Measurements from ENCODE around the gene TTC6. TPM values are rescaled to one million over a fixed set of nuclear protein-coding genes. Genes with fewer than 3 reads are reported as not detected.
A peak's percentile ranks its signal among the peaks of the same experiment; 100 is the strongest.

The TTC6 gene
- polyA plus RNA-seq, 2 of the 4 experiments (the other 2 are of a cell fraction): 0.41 to 1.7 TPM

GRCh38 chr14:37586797-37587130 lies 8.7 kb upstream of the TTC6 start:
- POLR2A ChIA-PET: no interaction called here

GRCh38 chr14:37587131-37587803 lies 8.2 kb upstream of the TTC6 start:
- CTCF ChIA-PET: no interaction called here
- H3K4me3 ChIP-seq: peak overlapping the region; percentile 60
- peak overlapping the region; percentile 95 for H3K4me2 ChIP-seq
- H3K27ac ChIP-seq: peak overlapping the region; percentile 84 to 89
- ATAC-seq: no peak
- FAIRE-seq: no peak
- H3K4me1 ChIP-seq: peaks cover 27% of the 10 kb centered on the region
- TF ChIP-seq, protein P1, sequence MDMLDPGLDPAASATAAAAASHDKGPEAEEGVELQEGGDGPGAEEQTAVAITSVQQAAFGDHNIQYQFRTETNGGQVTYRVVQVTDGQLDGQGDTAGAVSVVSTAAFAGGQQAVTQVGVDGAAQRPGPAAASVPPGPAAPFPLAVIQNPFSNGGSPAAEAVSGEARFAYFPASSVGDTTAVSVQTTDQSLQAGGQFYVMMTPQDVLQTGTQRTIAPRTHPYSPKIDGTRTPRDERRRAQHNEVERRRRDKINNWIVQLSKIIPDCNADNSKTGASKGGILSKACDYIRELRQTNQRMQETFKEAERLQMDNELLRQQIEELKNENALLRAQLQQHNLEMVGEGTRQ (IDR thresholded peaks at IDR 0.05): no peak
- no peak for TF ChIP-seq EHMT2 (IDR thresholded peaks at IDR 0.05; ENCODE audit: low read depth)
- no peak for TF ChIP-seq RCOR1 (IDR thresholded peaks at IDR 0.05; ENCODE audit: low read depth, low read length)
- TF ChIP-seq HOXB13 (CRISPR knock-in tag; IDR thresholded peaks at IDR 0.05; ENCODE audit: low read depth): no peak
- no peak for TF ChIP-seq EP300 (IDR thresholded peaks at IDR 0.05)
- TF ChIP-seq PBX3 (IDR thresholded peaks at IDR 0.05): no peak
- TF ChIP-seq RNF2 (IDR thresholded peaks at IDR 0.05; ENCODE audit: borderline replicate concordance, low read depth): no peak
- TF ChIP-seq RARB (CRISPR knock-in tag; IDR thresholded peaks at IDR 0.05): no peak
- no peak for TF ChIP-seq FOSB (CRISPR knock-in tag; IDR thresholded peaks at IDR 0.05)
- TF ChIP-seq ZNF302 (CRISPR knock-in tag; IDR thresholded peaks at IDR 0.05): no peak
- TF ChIP-seq, protein P2, sequence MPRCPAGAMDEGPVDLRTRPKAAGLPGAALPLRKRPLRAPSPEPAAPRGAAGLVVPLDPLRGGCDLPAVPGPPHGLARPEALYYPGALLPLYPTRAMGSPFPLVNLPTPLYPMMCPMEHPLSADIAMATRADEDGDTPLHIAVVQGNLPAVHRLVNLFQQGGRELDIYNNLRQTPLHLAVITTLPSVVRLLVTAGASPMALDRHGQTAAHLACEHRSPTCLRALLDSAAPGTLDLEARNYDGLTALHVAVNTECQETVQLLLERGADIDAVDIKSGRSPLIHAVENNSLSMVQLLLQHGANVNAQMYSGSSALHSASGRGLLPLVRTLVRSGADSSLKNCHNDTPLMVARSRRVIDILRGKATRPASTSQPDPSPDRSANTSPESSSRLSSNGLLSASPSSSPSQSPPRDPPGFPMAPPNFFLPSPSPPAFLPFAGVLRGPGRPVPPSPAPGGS (IDR thresholded peaks at IDR 0.05): no peak
- TF ChIP-seq, protein P3, sequence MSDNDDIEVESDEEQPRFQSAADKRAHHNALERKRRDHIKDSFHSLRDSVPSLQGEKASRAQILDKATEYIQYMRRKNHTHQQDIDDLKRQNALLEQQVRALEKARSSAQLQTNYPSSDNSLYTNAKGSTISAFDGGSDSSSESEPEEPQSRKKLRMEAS (IDR thresholded peaks at IDR 0.05): no peak
- no peak for TF ChIP-seq MYC (IDR thresholded peaks at IDR 0.05; ENCODE audit: borderline replicate concordance, low read length)
- 39% methylated on average over 4 of the region's 4 CpGs for WGBS (ENCODE audit: missing lambda C conversion rate)
- H3K9me3 ChIP-seq: no peaks in the 10 kb centered on the region
- no peak for DNase-seq (ENCODE audit: low read depth in 1 of 2, low spot score in 1 of 2)
- POLR2A ChIA-PET: no interaction called here

More at GRCh38 chr14:37586797-37587130, 8.7 kb upstream of the TTC6 start:
- WGBS (ENCODE audit: missing lambda C conversion rate): 24% methylated on average over 1 of the region's 1 CpG
- DNase-seq (ENCODE audit: low read depth in 1 of 2, low spot score in 1 of 2) (no peak), ATAC-seq (no peak), FAIRE-seq (no peak)
- TF ChIP-seq MAFK (IDR thresholded peaks at IDR 0.05; ENCODE audit: partially characterized antibody): no peak
- TF ChIP-seq, protein P4, sequence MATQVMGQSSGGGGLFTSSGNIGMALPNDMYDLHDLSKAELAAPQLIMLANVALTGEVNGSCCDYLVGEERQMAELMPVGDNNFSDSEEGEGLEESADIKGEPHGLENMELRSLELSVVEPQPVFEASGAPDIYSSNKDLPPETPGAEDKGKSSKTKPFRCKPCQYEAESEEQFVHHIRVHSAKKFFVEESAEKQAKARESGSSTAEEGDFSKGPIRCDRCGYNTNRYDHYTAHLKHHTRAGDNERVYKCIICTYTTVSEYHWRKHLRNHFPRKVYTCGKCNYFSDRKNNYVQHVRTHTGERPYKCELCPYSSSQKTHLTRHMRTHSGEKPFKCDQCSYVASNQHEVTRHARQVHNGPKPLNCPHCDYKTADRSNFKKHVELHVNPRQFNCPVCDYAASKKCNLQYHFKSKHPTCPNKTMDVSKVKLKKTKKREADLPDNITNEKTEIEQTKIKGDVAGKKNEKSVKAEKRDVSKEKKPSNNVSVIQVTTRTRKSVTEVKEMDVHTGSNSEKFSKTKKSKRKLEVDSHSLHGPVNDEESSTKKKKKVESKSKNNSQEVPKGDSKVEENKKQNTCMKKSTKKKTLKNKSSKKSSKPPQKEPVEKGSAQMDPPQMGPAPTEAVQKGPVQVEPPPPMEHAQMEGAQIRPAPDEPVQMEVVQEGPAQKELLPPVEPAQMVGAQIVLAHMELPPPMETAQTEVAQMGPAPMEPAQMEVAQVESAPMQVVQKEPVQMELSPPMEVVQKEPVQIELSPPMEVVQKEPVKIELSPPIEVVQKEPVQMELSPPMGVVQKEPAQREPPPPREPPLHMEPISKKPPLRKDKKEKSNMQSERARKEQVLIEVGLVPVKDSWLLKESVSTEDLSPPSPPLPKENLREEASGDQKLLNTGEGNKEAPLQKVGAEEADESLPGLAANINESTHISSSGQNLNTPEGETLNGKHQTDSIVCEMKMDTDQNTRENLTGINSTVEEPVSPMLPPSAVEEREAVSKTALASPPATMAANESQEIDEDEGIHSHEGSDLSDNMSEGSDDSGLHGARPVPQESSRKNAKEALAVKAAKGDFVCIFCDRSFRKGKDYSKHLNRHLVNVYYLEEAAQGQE (IDR thresholded peaks at IDR 0.05): no peak
- TF ChIP-seq CBX2 (IDR thresholded peaks at IDR 0.05; ENCODE audit: borderline replicate concordance, low read depth): no peak
- no peak for TF ChIP-seq KDM5A (IDR thresholded peaks at IDR 0.05)
- Histone ChIP-seq H3K4me1 (peaks cover 27% of the 10 kb centered on the region), H3K4me3 (no peak overlapping the region), H3K27ac (no peak overlapping the region; a peak in 1 of 6 replicates), H3K4me2 (peak overlapping the region; percentile 95), H3K9me3 (no peaks in the 10 kb centered on the region)
- CTCF ChIA-PET: no interaction called here
